Activated CD4-positive, alpha-beta T cell treated with anti-CD3 and anti-CD28 coated beads for 1 hour (primary cell): ENCODE measurements around the gene OXNAD1.

Experiments
- DNase-seq: peaks from one replicate; pipeline ENCODE4 v3.0.0-alpha.2; 2020

OXNAD1 gene

GRCh38 chr3:16284633-16285032 lies 19.6 kb downstream of the OXNAD1 start:
- DNase-seq, result no peak

- DNase-seq, result peak; percentile 63
Observed at GRCh38 chr3:16286161-16286560, 21.1 kb downstream of the OXNAD1 start.

- DNase-seq, result no peak
Observed at GRCh38 chr3:16286751-16287543, 21.9 kb downstream of the OXNAD1 start.

GRCh38 chr3:16288664-16289063 lies 23.7 kb downstream of the OXNAD1 start:
- no peak for DNase-seq

GRCh38 chr3:16289144-16289889 lies 24.3 kb downstream of the OXNAD1 start:
- no peak for DNase-seq

GRCh38 chr3:16290007-16290826 lies 25.2 kb downstream of the OXNAD1 start:
- no peak for DNase-seq

- no peak for DNase-seq
Observed at GRCh38 chr3:16290827-16291196, 25.8 kb downstream of the OXNAD1 start.

- no peak for DNase-seq
Observed at GRCh38 chr3:16294844-16295243, 29.8 kb downstream of the OXNAD1 start.

GRCh38 chr3:16295298-16295890 lies 30.4 kb downstream of the OXNAD1 start:
- DNase-seq, result no peak

GRCh38 chr3:16297997-16298885 lies 33.2 kb downstream of the OXNAD1 start:
- DNase-seq, result no peak

GRCh38 chr3:16298891-16299290 lies 33.9 kb downstream of the OXNAD1 start:
- no peak for DNase-seq

- no peak for DNase-seq
Observed at GRCh38 chr3:16299746-16300145, 34.7 kb downstream of the OXNAD1 start.

GRCh38 chr3:16300307-16300706 lies 35.3 kb downstream of the OXNAD1 start:
- no peak for DNase-seq

GRCh38 chr3:16300881-16301359 lies 35.9 kb downstream of the OXNAD1 start:
- no peak for DNase-seq

GRCh38 chr3:16301507-16301906 lies 36.5 kb downstream of the OXNAD1 start:
- no peak for DNase-seq

- no peak for DNase-seq
Observed at GRCh38 chr3:16302082-16302631, 37.1 kb downstream of the OXNAD1 start.

- no peak for DNase-seq
Observed at GRCh38 chr3:16303037-16303575, 38.1 kb downstream of the OXNAD1 start.

- no peak for DNase-seq
Observed at GRCh38 chr3:16304061-16305010, 39.3 kb downstream of the OXNAD1 start.

GRCh38 chr3:16305111-16305541 lies 40.1 kb downstream of the OXNAD1 start:
- no peak for DNase-seq
